DND-41 (cell line): ENCODE results near the gene DISC1.

Experiments used
- EZH2 ChIP-seq: IDR thresholded peaks from 3 replicates; pipeline ENCODE4 v1.6.1; 2012; ENCODE audit warnings: borderline replicate concordance, low read depth, mild to moderate bottlenecking, moderate library complexity, low read length, inconsistent platforms; ENCODE audit not compliant: severe bottlenecking
- TF ChIP-seq, protein P1 (sequence below): IDR thresholded peaks from 2 replicates; pipeline ENCODE4 v1.5.1; 2012; ENCODE audit warnings: borderline replicate concordance, low read length, moderate library complexity, mild to moderate bottlenecking; ENCODE audit not compliant: poor library complexity, severe bottlenecking; ENCODE audit errors: extremely low read depth

DNA sequence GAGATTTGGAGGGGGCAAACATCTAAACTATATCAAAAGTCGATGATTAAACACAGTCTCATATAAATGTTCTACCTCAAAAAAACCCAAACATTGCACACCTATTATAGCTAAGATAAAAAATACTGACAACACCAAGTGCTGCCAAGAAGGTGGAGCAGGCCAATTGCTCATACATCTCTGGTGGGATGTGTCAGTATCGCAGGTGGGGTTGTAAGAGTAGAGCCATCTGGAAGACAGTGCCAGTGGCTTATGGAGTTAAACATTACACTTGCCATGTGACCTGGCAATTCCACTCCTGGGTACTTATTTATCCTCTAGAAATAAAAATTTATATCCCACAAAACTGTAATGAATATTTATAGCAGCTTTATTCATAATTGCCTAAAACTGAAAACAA lies 213.4 kb downstream of the DISC1 start:
- TF ChIP-seq, protein P1, sequence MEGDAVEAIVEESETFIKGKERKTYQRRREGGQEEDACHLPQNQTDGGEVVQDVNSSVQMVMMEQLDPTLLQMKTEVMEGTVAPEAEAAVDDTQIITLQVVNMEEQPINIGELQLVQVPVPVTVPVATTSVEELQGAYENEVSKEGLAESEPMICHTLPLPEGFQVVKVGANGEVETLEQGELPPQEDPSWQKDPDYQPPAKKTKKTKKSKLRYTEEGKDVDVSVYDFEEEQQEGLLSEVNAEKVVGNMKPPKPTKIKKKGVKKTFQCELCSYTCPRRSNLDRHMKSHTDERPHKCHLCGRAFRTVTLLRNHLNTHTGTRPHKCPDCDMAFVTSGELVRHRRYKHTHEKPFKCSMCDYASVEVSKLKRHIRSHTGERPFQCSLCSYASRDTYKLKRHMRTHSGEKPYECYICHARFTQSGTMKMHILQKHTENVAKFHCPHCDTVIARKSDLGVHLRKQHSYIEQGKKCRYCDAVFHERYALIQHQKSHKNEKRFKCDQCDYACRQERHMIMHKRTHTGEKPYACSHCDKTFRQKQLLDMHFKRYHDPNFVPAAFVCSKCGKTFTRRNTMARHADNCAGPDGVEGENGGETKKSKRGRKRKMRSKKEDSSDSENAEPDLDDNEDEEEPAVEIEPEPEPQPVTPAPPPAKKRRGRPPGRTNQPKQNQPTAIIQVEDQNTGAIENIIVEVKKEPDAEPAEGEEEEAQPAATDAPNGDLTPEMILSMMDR = no peak
- no peak for TF ChIP-seq EZH2
